HG02763 (cell line): Measurements from ENCODE around the gene UTP14A.

Experiments used
- ATAC-seq: cut with Tn5 transposase; IDR thresholded peaks from one replicate; pipeline ENCODE4 v1.9.1; 2021; ENCODE audit warnings: mild to moderate bottlenecking, moderate library complexity; ENCODE audit not compliant: unreplicated experiment

Gene UTP14A

GRCh38 chrX:129945131-129945530 lies 39.2 kb downstream of the UTP14A start:
- ATAC-seq = no peak

GRCh38 chrX:129953334-129953648 lies 47.3 kb downstream of the UTP14A start:
- ATAC-seq = no peak

- ATAC-seq = no peak
Observed at GRCh38 chrX:129953881-129954280, 47.9 kb downstream of the UTP14A start.

GRCh38 chrX:129954804-129955203 lies 48.8 kb downstream of the UTP14A start:
- no peak for ATAC-seq

- no peak for ATAC-seq
Observed at GRCh38 chrX:129955682-129956081, 49.7 kb downstream of the UTP14A start.

GRCh38 chrX:129956145-129956544 lies 50.2 kb downstream of the UTP14A start:
- no peak for ATAC-seq

- no peak for ATAC-seq
Observed at GRCh38 chrX:129956765-129957164, 50.8 kb downstream of the UTP14A start.

- peak; percentile 76 for ATAC-seq
Observed at GRCh38 chrX:129957241-129958082, 51.5 kb downstream of the UTP14A start.

- ATAC-seq = no peak
Observed at GRCh38 chrX:129958083-129958465, 52.1 kb downstream of the UTP14A start.

- ATAC-seq = no peak
Observed at GRCh38 chrX:129958814-129959492, 53.0 kb downstream of the UTP14A start.

GRCh38 chrX:129959493-129959832 lies 53.5 kb downstream of the UTP14A start:
- ATAC-seq = no peak

GRCh38 chrX:129961180-129962083 lies 55.5 kb downstream of the UTP14A start:
- ATAC-seq = peak; percentile 76

- no peak for ATAC-seq
Observed at GRCh38 chrX:129963729-129964128, 57.8 kb downstream of the UTP14A start.

- ATAC-seq = no peak
Observed at GRCh38 chrX:129965166-129965565, 59.2 kb downstream of the UTP14A start.

- no peak for ATAC-seq
Observed at GRCh38 chrX:129968968-129969367, 63.0 kb downstream of the UTP14A start.

- ATAC-seq = no peak
Observed at GRCh38 chrX:129976441-129976840, 70.5 kb downstream of the UTP14A start.
